ENCODE data around the gene ALG3. TPM values are rescaled to one million over a fixed set of nuclear protein-coding genes. Genes with fewer than 3 reads are reported as not detected.

The ALG3 gene
- total RNA-seq, 1 donor from 2014 or later: 47.1 TPM

- Histone ChIP-seq H3K27me3 (ENCODE audit: insufficient read depth, low read length) (peaks cover 15% of the 10 kb centered on the region), H2AFZ (ENCODE audit: low read depth, low read length) (no peak overlapping the region), H3K9ac (ENCODE audit: low read length) (no peak overlapping the region), H3K9me3 (ENCODE audit: insufficient read depth, low read depth, low read length) (no peaks in the 10 kb centered on the region), H3K79me2 (ENCODE audit: insufficient read depth, low read length) (no peaks in the 10 kb centered on the region), H4K20me1 (ENCODE audit: insufficient read depth, low read length) (no peaks in the 10 kb centered on the region), H3K36me3 (ENCODE audit: insufficient read depth, low read length) (no peaks in the 10 kb centered on the region), H3K4me1 (ENCODE audit: insufficient read depth, low read length) (no peaks in the 10 kb centered on the region), H3K4me2 (ENCODE audit: low read length) (no peak overlapping the region), H3K4me3 (ENCODE audit: insufficient read depth, low read depth, low read length) (no peak overlapping the region), H3K27ac (ENCODE audit: low read depth, low read length) (no peak overlapping the region)
- Mint-ChIP-seq H3K9me3 (ENCODE audit: unreplicated experiment) (no peaks in the 10 kb centered on the region), H3K36me3 (ENCODE audit: low read depth, unreplicated experiment) (no peaks in the 10 kb centered on the region), H3K27me3 (ENCODE audit: low read depth, unreplicated experiment) (peaks cover 15% of the 10 kb centered on the region), H3K4me1 (ENCODE audit: low read depth, unreplicated experiment) (no peaks in the 10 kb centered on the region), H3K27ac (ENCODE audit: unreplicated experiment) (no peak overlapping the region), H3K4me3 (ENCODE audit: unreplicated experiment) (no peak overlapping the region)
- FAIRE-seq (no peak), DNase-seq (ENCODE audit: low read depth) (no peak)
- TF ChIP-seq EZH2 (IDR thresholded peaks at IDR 0.05; ENCODE audit: insufficient read depth, low read length) (no peak), CTCF (IDR thresholded peaks at IDR 0.05; ENCODE audit: insufficient read depth, low read depth, low read length) (no peak)
Observed at GRCh38 chr3:184209146-184209923, 39.4 kb downstream of the ALG3 start.

GRCh38 chr3:184203526-184203925 lies 45.2 kb downstream of the ALG3 start:
- Histone ChIP-seq H4K20me1 (ENCODE audit: insufficient read depth, low read length) (no peaks in the 10 kb centered on the region), H3K36me3 (ENCODE audit: insufficient read depth, low read length) (no peaks in the 10 kb centered on the region), H3K4me2 (ENCODE audit: low read length) (no peak overlapping the region), H3K27me3 (ENCODE audit: insufficient read depth, low read length) (peaks cover 16% of the 10 kb centered on the region), H3K9me3 (ENCODE audit: insufficient read depth, low read depth, low read length) (no peaks in the 10 kb centered on the region), H3K27ac (ENCODE audit: low read depth, low read length) (no peak overlapping the region), H3K9ac (ENCODE audit: low read length) (no peak overlapping the region), H3K4me1 (ENCODE audit: insufficient read depth, low read length) (no peaks in the 10 kb centered on the region), H2AFZ (ENCODE audit: low read depth, low read length) (no peak overlapping the region), H3K79me2 (ENCODE audit: insufficient read depth, low read length) (no peaks in the 10 kb centered on the region), H3K4me3 (ENCODE audit: insufficient read depth, low read depth, low read length) (no peak overlapping the region)
- no peaks in the 10 kb centered on the region for H3K9me3 Mint-ChIP-seq (ENCODE audit: unreplicated experiment)
- FAIRE-seq: no peak
- H3K27ac Mint-ChIP-seq (ENCODE audit: unreplicated experiment): no peak overlapping the region
- DNase-seq (ENCODE audit: low read depth): no peak
- TF ChIP-seq CTCF (IDR thresholded peaks at IDR 0.05; ENCODE audit: insufficient read depth, low read depth, low read length) (no peak), EZH2 (IDR thresholded peaks at IDR 0.05; ENCODE audit: insufficient read depth, low read length) (no peak)
- no peaks in the 10 kb centered on the region for H3K36me3 Mint-ChIP-seq (ENCODE audit: low read depth, unreplicated experiment)
- H3K4me3 Mint-ChIP-seq (ENCODE audit: unreplicated experiment): no peak overlapping the region
- H3K27me3 Mint-ChIP-seq (ENCODE audit: low read depth, unreplicated experiment): peaks cover 13% of the 10 kb centered on the region
- H3K4me1 Mint-ChIP-seq (ENCODE audit: low read depth, unreplicated experiment): no peaks in the 10 kb centered on the region

GRCh38 chr3:184200825-184201224 lies 47.9 kb downstream of the ALG3 start:
- TF ChIP-seq CTCF (IDR thresholded peaks at IDR 0.05; ENCODE audit: insufficient read depth, low read depth, low read length): no peak
- no peak for TF ChIP-seq EZH2 (IDR thresholded peaks at IDR 0.05; ENCODE audit: insufficient read depth, low read length)

More at GRCh38 chr3:184200825-184201224, 47.9 kb downstream of the ALG3 start:
- FAIRE-seq: no peak
- no peaks in the 10 kb centered on the region for H4K20me1 ChIP-seq (ENCODE audit: insufficient read depth, low read length)
- H3K36me3 ChIP-seq (ENCODE audit: insufficient read depth, low read length): peaks cover under 1% of the 10 kb centered on the region
- DNase-seq (ENCODE audit: low read depth): no peak
- H3K27me3 ChIP-seq (ENCODE audit: insufficient read depth, low read length): peaks cover 6% of the 10 kb centered on the region
- no peaks in the 10 kb centered on the region for H3K9me3 ChIP-seq (ENCODE audit: insufficient read depth, low read depth, low read length)
- no peak overlapping the region for H3K4me2 ChIP-seq (ENCODE audit: low read length)
- peaks cover 3% of the 10 kb centered on the region for H3K36me3 Mint-ChIP-seq (ENCODE audit: low read depth, unreplicated experiment)
- H3K4me1 ChIP-seq (ENCODE audit: insufficient read depth, low read length): no peaks in the 10 kb centered on the region
- H3K27ac ChIP-seq (ENCODE audit: low read depth, low read length): no peak overlapping the region
- H3K27me3 Mint-ChIP-seq (ENCODE audit: low read depth, unreplicated experiment): peaks cover 3% of the 10 kb centered on the region
- H3K79me2 ChIP-seq (ENCODE audit: insufficient read depth, low read length): no peaks in the 10 kb centered on the region
- H3K9me3 Mint-ChIP-seq (ENCODE audit: unreplicated experiment): no peaks in the 10 kb centered on the region
- no peak overlapping the region for H3K27ac Mint-ChIP-seq (ENCODE audit: unreplicated experiment)
- H3K4me3 ChIP-seq (ENCODE audit: insufficient read depth, low read depth, low read length): no peak overlapping the region
- peaks cover 4% of the 10 kb centered on the region for H3K4me1 Mint-ChIP-seq (ENCODE audit: low read depth, unreplicated experiment)
- no peak overlapping the region for H2AFZ ChIP-seq (ENCODE audit: low read depth, low read length)
- H3K9ac ChIP-seq (ENCODE audit: low read length): no peak overlapping the region
- H3K4me3 Mint-ChIP-seq (ENCODE audit: unreplicated experiment): no peak overlapping the region

Data from astrocyte (in vitro differentiated cells and primary cell).